Measurements from ENCODE around the gene HID1.

Gene HID1

GRCh38 chr17:74946641-74947040, 25.9 kb downstream of the HID1 start:
- DNase-seq: no peak

DNA sequence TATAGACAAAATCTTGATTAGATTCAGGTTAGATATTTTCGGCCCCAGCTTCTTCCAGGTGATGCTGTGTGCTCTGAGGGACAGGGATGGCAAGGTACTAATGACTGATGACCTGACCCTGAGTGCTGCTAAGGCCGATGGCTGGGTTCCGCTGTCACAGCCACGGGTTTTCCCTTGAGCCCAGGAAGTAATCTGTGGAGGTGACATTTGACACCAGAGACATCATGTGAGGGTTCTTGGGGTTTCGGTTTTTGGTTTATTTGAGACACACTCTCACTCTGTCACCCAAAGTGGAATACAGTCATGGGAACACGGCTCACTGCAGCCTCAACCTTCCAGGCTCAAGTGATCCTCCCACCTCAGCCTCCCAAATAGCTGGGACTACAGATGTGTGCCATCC, 27.0 kb downstream of the HID1 start:
- DNase-seq: no peak

DNA sequence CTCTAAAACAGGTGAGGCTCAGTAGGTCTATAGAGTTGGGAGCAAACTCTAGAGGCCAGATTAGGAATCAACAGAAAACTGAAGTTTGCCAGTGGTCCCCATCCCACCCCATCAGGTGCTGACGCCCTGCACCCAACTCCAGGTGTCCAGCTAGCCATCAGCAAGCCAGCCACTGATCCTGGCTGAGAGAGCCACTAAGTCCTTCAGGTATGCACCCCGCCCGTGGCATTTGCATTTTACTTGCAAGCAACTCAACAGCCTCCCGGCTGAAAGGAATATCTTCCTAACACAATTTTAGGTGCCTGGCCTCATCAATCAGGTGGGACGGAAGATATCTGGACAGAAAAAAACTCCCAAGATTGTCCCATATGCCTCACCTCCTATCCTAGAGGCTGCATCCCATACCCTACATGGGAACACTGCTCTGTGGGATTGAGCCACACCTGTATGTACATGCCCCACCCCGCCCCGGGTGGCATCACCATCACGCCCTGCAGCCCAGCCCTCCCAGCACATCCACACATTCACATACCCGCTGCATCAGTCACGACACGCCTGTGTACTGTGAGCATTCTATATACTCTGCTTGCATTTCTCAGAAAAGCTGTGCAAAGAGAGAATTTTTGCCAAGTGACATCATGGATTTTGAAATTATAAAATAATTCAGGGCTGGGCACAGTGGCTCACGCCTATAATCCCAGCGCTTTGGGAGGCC, 28.6 kb downstream of the HID1 start:
- DNase-seq: no peak

- no peak for DNase-seq
Observed at GRCh38 chr17:74941128-74941725, 31.3 kb downstream of the HID1 start.

DNA sequence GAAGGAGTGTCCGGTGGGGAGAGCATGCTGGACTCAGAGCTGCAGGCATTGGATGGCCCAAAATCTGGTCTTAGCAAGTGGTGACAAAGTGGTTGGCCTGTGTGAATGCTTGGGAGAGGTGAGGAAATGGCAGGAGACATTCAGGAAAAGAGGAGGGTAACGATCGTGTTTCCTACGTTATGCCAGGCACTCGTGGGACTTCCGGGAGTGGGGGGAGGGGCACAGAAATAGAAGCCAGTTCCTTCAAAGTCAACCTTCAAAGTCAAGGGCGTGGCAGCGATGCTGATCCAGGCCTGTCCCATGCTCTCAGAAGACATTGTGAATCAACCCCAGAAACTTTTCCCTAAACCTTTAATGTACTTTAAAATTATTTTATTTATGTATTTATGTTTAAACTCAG, 33.0 kb downstream of the HID1 start:
- no peak for DNase-seq

GRCh38 chr17:74938194-74938950, 34.2 kb downstream of the HID1 start:
- DNase-seq: no peak

DNA sequence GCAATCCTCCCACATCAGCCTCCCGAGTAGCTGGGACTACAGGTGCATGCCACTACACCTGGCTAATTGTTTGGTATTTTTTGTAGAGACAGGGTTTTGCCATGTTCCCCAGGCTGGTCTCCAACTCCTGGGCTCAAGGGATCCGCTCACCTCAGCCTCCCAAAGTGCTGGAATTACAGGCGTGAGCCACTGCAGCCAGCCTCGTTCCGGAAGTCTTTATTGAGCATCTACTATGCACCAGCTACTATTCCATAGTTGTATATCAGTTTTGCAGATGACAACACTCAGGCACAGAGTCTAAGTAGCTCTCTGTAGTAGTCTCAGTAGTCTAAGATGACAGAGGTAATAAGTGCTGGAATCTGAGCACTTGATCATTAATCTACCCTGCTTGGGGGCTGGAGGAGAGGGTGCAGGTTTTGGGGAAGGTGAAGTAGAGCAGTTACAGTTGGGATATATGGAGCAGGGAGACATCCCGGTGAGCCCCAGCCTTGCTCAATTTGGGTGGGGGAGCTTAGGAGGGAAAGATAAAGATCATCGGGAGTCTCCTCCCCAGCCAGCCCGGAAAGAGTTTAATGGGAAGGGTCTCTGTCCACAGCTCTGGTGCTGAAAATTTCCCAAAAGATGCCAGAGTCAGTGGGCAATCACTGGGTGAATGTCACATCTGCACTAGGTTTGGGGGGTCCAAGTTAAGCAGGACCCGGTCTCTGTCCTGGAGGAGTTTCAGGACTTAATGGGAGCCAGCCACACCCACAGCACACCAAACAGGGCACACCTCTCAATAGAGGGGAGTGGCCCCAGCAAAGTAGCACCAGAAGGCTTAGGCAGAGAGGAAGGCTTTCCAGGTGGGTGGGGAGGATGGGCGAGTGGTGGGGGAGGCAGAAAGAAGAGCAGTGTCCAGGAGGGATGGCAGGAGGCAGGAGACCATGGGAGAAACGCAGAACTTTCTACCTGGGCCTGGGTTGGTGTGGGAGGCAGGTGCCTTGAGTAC, 35.2 kb downstream of the HID1 start:
- no peak for DNase-seq

- DNase-seq: no peak
Observed at GRCh38 chr17:74936470-74936799, 36.1 kb downstream of the HID1 start.

DNA sequence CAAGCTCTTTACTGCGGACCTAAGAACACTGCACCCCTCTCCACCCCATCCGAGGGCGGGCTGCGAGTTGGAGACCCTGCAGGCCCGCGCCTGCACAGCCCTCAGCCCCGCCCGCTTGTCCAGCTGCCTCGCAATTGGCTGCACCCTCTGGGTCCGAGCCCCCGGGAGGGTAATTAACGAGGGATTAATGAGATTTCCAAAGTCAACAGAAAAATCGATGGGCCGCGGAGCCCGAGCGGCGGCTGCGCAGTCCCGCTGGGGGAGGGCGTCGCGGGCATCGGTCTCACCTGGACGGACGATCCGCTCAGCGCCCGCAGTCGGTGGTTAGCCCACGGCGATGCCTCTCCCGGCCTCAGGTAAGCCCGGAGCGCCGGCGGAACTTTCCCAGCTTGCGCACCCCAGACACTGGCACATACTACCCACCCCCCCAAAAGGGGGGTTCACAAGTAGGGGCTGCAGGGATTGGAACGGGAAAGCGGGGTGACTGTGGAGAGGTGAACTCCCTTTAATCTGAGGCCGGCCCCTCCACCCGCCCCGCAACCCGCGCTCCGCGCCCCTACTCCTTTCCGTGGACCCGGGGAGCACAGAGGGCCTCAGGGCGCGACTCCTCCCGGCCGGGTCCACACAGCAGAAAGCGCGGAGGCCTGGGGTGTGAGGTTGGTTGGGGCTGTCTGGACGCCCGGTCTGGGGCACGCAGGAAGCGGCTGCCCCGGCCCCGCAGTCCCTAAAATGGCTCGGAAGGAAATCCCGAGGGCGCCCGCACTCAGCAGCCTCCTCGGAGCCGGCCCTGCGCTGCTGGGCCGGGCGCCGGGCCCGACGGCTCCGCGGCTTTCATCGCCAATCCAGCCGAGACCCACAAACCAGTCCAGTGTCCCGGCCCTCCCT, 36.7 kb downstream of the HID1 start, which contains the start of gene OTOP3:
Gene OTOP3 (plus strand): TSS at position 314 of the 885 bp plus-strand sequence. CDS start 24 bp downstream, at position 338.
- no peak for DNase-seq

- DNase-seq: no peak
Observed at GRCh38 chr17:74935048-74935447, 37.5 kb downstream of the HID1 start.

DNA sequence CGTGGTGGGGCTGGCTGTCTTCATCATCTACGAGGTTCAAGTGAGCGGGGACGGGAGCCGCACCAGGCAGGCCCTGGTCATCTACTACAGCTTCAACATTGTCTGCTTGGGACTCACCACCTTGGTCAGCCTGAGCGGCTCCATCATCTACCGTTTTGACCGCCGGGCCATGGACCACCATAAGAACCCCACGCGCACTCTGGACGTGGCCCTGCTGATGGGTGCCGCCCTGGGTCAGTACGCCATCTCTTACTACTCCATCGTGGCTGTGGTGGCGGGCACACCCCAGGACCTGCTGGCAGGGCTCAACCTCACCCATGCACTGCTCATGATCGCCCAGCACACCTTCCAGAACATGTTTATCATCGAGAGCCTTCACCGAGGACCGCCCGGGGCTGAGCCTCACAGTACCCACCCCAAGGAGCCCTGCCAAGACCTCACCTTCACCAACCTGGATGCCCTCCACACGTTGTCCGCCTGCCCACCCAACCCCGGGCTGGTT, 42.0 kb downstream of the HID1 start:
- DNase-seq: no peak

DNA sequence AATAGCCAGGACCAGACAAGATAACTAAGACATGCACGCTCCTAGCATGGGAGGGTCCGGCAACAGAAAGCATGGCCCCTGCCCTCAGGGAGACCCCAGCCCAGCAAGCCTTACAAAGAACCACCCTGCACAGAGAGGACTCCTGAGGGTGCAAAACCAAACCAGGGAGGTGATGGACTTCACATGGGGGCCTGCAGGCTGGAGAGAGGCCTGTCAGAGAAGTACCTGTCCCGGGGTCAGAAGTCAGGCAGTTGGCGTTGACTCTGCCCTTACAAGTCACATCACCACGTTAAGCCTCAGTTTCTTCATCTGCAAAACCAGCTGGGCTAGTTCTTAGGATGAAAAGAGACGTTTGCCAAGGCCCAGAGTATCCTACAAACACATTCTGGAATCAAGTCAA, 43.8 kb downstream of the HID1 start:
- DNase-seq: no peak

GRCh38 chr17:74925242-74925641, 47.3 kb downstream of the HID1 start:
- DNase-seq: no peak

DNA sequence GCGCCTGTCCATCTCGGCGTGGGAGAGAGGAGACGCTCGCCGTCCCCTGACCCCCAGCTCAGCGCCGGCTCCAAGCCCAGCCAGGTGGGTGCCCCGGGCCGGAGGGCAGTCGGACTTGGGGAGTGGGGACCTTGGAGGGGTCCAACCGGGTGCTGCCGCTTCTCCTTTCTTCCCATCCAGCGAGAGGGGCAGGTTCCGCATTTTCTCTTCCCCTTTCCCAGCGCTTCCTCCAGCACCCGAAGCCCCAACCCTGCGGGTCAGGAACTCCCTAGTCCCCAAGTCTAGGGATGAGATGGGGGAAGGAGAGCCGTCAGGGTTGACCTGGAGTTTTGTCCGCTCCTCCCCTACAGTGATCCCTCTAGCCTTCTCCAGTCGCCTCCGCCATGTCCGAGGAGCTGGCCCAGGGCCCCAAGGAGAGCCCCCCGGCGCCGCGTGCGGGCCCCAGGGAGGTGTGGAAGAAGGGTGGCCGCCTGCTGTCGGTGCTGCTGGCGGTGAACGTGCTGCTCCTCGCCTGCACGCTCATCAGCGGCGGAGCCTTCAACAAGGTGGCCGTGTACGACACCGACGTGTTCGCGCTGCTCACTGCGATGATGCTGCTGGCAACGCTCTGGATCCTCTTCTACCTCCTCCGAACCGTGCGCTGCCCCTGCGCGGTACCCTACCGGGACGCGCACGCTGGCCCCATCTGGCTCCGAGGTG, 48.2 kb downstream of the HID1 start, which contains the start of gene OTOP2:
Gene OTOP2 (plus strand): TSS at position 24 of the 699 bp plus-strand sequence. CDS start 360 bp downstream, at position 384.
- DNase-seq: peak in 1 of 2 donors; percentile 6

GRCh38 chr17:74923538-74924249, 48.9 kb downstream of the HID1 start:
- peak; percentile 69 to 72 for DNase-seq

- no peak for DNase-seq
Observed at GRCh38 chr17:74922694-74923537, 49.6 kb downstream of the HID1 start, which contains the start of gene USH1G. USH1G (minus strand) TSS chr17:74923255; CDS start chr17:74923073, 182 bp downstream.

DNA sequence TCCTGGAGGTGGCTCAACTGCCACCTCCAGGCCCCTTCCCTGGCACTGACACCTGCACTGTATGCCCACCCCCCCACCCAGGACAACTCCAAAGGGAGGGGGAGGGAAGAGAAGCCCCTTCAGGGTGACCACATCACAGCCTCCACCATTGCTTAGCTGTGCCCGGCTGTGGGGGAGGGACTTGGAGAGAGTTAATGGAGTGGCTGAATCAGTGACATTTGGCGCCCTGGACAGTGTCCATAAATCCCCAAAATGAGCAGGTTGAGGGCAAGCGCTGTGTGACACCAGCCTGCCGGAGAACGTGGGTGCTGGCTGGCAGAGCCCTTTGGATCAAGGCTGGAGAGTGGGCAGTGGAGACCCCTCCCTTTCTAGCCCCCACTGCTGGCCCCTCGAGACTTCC, 50.4 kb downstream of the HID1 start:
- no peak for DNase-seq

GRCh38 chr17:74921769-74922168, 50.8 kb downstream of the HID1 start:
- no peak for DNase-seq

Measured in activated CD4-positive, alpha-beta T cell treated with anti-CD3 and anti-CD28 coated beads for 4 hours (primary cell).